Inflammatory macrophage treated with lipopolysaccharide for 4 hours (primary cell): ENCODE results near the gene PREB.

ENCODE experiments used
- DNase-seq: peaks from one replicate; pipeline ENCODE4 v3.0.0-alpha.2; 2020

Gene PREB

GRCh38 chr2:27094353-27094984 lies 40.0 kb downstream of the PREB start:
- DNase-seq = no peak

GRCh38 chr2:27093430-27094352 lies 40.7 kb downstream of the PREB start:
- DNase-seq = no peak

- no peak for DNase-seq
Observed at GRCh38 chr2:27092696-27093429, 41.6 kb downstream of the PREB start.

GRCh38 chr2:27091746-27092695 lies 42.4 kb downstream of the PREB start:
- DNase-seq = no peak

- no peak for DNase-seq
Observed at GRCh38 chr2:27089111-27089954, 45.1 kb downstream of the PREB start.

- no peak for DNase-seq
Observed at GRCh38 chr2:27088634-27089033, 45.8 kb downstream of the PREB start.

GRCh38 chr2:27087823-27088410 lies 46.5 kb downstream of the PREB start:
- DNase-seq = no peak

GRCh38 chr2:27086724-27087593 lies 47.5 kb downstream of the PREB start, which contains the start of gene KHK:
Gene KHK (plus strand): TSS chr2:27086772. CDS start chr2:27087260, 488 bp downstream.
- DNase-seq = no peak

GRCh38 chr2:27086090-27086723 lies 48.2 kb downstream of the PREB start:
- peak; percentile 95 for DNase-seq

- DNase-seq = peak; percentile 76
Observed at GRCh38 chr2:27085673-27086089, 48.8 kb downstream of the PREB start.

GRCh38 chr2:27085062-27085672 lies 49.3 kb downstream of the PREB start:
- no peak for DNase-seq

- no peak for DNase-seq
Observed at GRCh38 chr2:27084297-27085061, 50.0 kb downstream of the PREB start.

GRCh38 chr2:27083410-27084296 lies 50.8 kb downstream of the PREB start:
- DNase-seq = no peak

GRCh38 chr2:27082773-27083409 lies 51.5 kb downstream of the PREB start:
- no peak for DNase-seq

- DNase-seq = no peak
Observed at GRCh38 chr2:27081984-27082772, 52.3 kb downstream of the PREB start.
